GM21825 (cell line): ENCODE data around the gene SASH1.
A peak's percentile ranks its signal among the peaks of the same experiment; 100 is the strongest.

Experiments used
- ATAC-seq: cut with Tn5 transposase; IDR thresholded peaks from one replicate; pipeline ENCODE4 v1.9.1; 2021; ENCODE audit warnings: mild to moderate bottlenecking, moderate library complexity; ENCODE audit not compliant: unreplicated experiment

SASH1 gene

GRCh38 chr6:148455225-148455624 lies 112.6 kb downstream of the SASH1 start:
- no peak for ATAC-seq

GRCh38 chr6:148455674-148456558 lies 113.3 kb downstream of the SASH1 start:
- no peak for ATAC-seq

- no peak for ATAC-seq
Observed at GRCh38 chr6:148457137-148457842, 114.7 kb downstream of the SASH1 start.

GRCh38 chr6:148457843-148458159 lies 115.2 kb downstream of the SASH1 start:
- no peak for ATAC-seq

- ATAC-seq = no peak
Observed at GRCh38 chr6:148459238-148459637, 116.6 kb downstream of the SASH1 start.

GRCh38 chr6:148460876-148461646 lies 118.4 kb downstream of the SASH1 start:
- ATAC-seq = no peak

- ATAC-seq = no peak
Observed at GRCh38 chr6:148461986-148462577, 119.4 kb downstream of the SASH1 start.

- ATAC-seq = no peak
Observed at GRCh38 chr6:148463671-148464070, 121.0 kb downstream of the SASH1 start.

- peak; percentile 88 for ATAC-seq
Observed at GRCh38 chr6:148464319-148465010, 121.8 kb downstream of the SASH1 start.

GRCh38 chr6:148465011-148465335 lies 122.3 kb downstream of the SASH1 start:
- no peak for ATAC-seq

- no peak for ATAC-seq
Observed at GRCh38 chr6:148465670-148466069, 123.0 kb downstream of the SASH1 start.

GRCh38 chr6:148466158-148466557 lies 123.5 kb downstream of the SASH1 start:
- ATAC-seq = no peak

- no peak for ATAC-seq
Observed at GRCh38 chr6:148467926-148468325, 125.3 kb downstream of the SASH1 start.

- no peak for ATAC-seq
Observed at GRCh38 chr6:148470156-148470555, 127.5 kb downstream of the SASH1 start.

GRCh38 chr6:148470606-148471465 lies 128.2 kb downstream of the SASH1 start:
- no peak for ATAC-seq

GRCh38 chr6:148471624-148472159 lies 129.1 kb downstream of the SASH1 start:
- no peak for ATAC-seq

GRCh38 chr6:148472171-148473105 lies 129.8 kb downstream of the SASH1 start:
- ATAC-seq = no peak

- ATAC-seq = no peak
Observed at GRCh38 chr6:148479497-148479896, 136.9 kb downstream of the SASH1 start.
